GM12878 (cell line): ENCODE data around the gene RFC1. TPM values are rescaled to one million over a fixed set of nuclear protein-coding genes. Genes with fewer than 3 reads are reported as not detected.

ENCODE experiments used
- ATF7 ChIP-seq: fragments of 450-650 bp; IDR thresholded peaks from 2 replicates; pipeline ENCODE4 v1.6.1; 2016; ENCODE audit warnings: low read depth, mild to moderate bottlenecking
- CBX5 ChIP-seq: sonication (generic); IDR thresholded peaks from 2 replicates; pipeline ENCODE4 v1.6.1; 2016; ENCODE audit warnings: low read depth, moderate library complexity, mild to moderate bottlenecking, inconsistent platforms
- CEBPZ ChIP-seq: fragments of 150-350 bp; IDR thresholded peaks from 2 replicates; pipeline ENCODE4 v1.6.1; 2016; ENCODE audit warnings: low read depth, low read length
- IKZF1 ChIP-seq: fragments of 450-650 bp; conservative IDR thresholded peaks from 2 replicates; pipeline ENCODE4 v1.6.1; 2017; ENCODE audit warnings: antibody characterized with exemption, mild to moderate bottlenecking
- IKZF2 ChIP-seq, 2 experiments: fragments of 450-650 bp; IDR thresholded peaks; 2 replicates each; pipeline ENCODE4 v1.6.1; 2017; ENCODE audit warnings: mild to moderate bottlenecking in 2 of 2, moderate library complexity in 2 of 2
- JUND ChIP-seq: IDR thresholded peaks from 2 replicates; pipeline ENCODE4 v1.6.1; 2012; ENCODE audit warnings: low read depth, mild to moderate bottlenecking, low read length, improper control_type of control experiment, moderate library complexity
- KLF5 ChIP-seq: fragments of 450-650 bp; IDR thresholded peaks from 2 replicates; pipeline ENCODE4 v1.6.1; 2014; ENCODE audit warnings: mild to moderate bottlenecking; ENCODE audit not compliant: partially characterized antibody
- NFYA ChIP-seq: IDR thresholded peaks from 2 replicates; pipeline ENCODE4 v1.6.1; 2011; ENCODE audit warnings: low read depth, mild to moderate bottlenecking, low read length, improper control_type of control experiment, borderline replicate concordance
- POU2F2 ChIP-seq: IDR thresholded peaks from 3 replicates; pipeline ENCODE4 v1.6.1; 2011; ENCODE audit warnings: low read depth, mild to moderate bottlenecking, low read length, borderline replicate concordance
- RELB ChIP-seq: fragments of 450-650 bp; IDR thresholded peaks from 2 replicates; pipeline ENCODE4 v1.6.1; 2017; ENCODE audit warnings: low read depth, mild to moderate bottlenecking, moderate library complexity
- RUNX3 ChIP-seq: IDR thresholded peaks from 2 replicates; pipeline ENCODE4 v1.6.1; 2012; ENCODE audit warnings: low read length, inconsistent platforms
- SMAD5 ChIP-seq: IDR thresholded peaks from 2 replicates; pipeline ENCODE4 v1.6.1; 2016; ENCODE audit warnings: antibody characterized with exemption, low read depth
- STAT3 ChIP-seq: IDR thresholded peaks from 2 replicates; pipeline ENCODE4 v1.6.1; 2011; ENCODE audit warnings: low read depth, low read length, improper control_type of control experiment
- TCF3 ChIP-seq: IDR thresholded peaks from 2 replicates; pipeline ENCODE4 v1.6.1; 2012; ENCODE audit warnings: low read depth, mild to moderate bottlenecking, low read length, borderline replicate concordance; ENCODE audit not compliant: insufficient read depth
- ZNF687 ChIP-seq: fragments of 450-650 bp; IDR thresholded peaks from 2 replicates; pipeline ENCODE4 v1.6.1; 2017; ENCODE audit warnings: mild to moderate bottlenecking, moderate library complexity
- polyA plus RNA-seq, 11 experiments: library from polyadenylated mRNA; depleted of rRNA in 4 of 11; unstranded in 6 of 11; stranded (reverse) in 5 of 11; fragments of >200 nt; fragmentation: Nextera tagmentation in 4 of 11; fragmentation: Illumina TruSeq in 1 of 11; extraction: Ambion mirVana in 4 of 11; extraction: Trizol in 1 of 11; gene quantifications; 1 replicate in 1 of 11; 2 replicates in 10 of 11; pipeline versions ENCODE4 v1.2.1 to v1.2.3, GENCODE V29; 2011 to 2016; ENCODE audit warnings: inconsistent platforms in 2 of 11, missing spikeins in 2 of 11, low read depth in 1 of 11
- total RNA-seq, 4 experiments: library from RNA; depleted of rRNA in 3 of 4; stranded (reverse); fragments of >200 nt in 3 of 4; fragmentation: Illumina TruSeq in 1 of 4; extraction: Trizol in 1 of 4; gene quantifications; 2 replicates each; pipeline versions ENCODE4 v1.2.1 to v1.2.3, GENCODE V29; 2013 to 2021

RFC1 gene
- total and polyA plus RNA-seq, 10 of the 15 experiments (the other 5 are each of a cell fraction or from before 2014, with no cell fraction given), result 22.5 to 67.8 (median 40.3) TPM

- TF ChIP-seq RUNX3 (peak; percentile 11), STAT3 (no peak), KLF5 (peak; percentile 73), POU2F2 (peak; percentile 50; the same call in 1 of the 3 replicates), IKZF1 (peak; percentile 55; the same call in 1 of the 2 replicates), TCF3 (0 out of 2 replicates have a peak, but pooled peaks have one; percentile 46), IKZF2 (IDR thresholded peaks at IDR 0.05) (no peak; a peak in 1 of 4 replicates), NFYA (no peak), JUND (peak; percentile 54; the same call in 1 of the 2 replicates), ATF7 (peak; percentile 95), SMAD5 (peak; percentile 56; the same call in 1 of the 2 replicates), CBX5 (peak; percentile 78; the same call in 1 of the 2 replicates), ZNF687 (peak; percentile 97), RELB (peak; percentile 92), CEBPZ (no peak)
These were observed at the start of gene RFC1 (continued) for GRCh38 chr4:39365830-39366771.
